Regular cardiac myocyte (primary cell): Measurements from ENCODE around the gene NPIPA8. TPM values are rescaled to one million over a fixed set of nuclear protein-coding genes. Genes with fewer than 3 reads are reported as not detected.

ENCODE experiments used
- total RNA-seq: library from RNA; depleted of rRNA; stranded (reverse); fragments of >200 nt; gene quantifications from 2 replicates; pipeline ENCODE4 v1.2.3, GENCODE V29; 2014

The NPIPA8 gene
- under 0.01 TPM in 1 of 2 replicates, not detected in the other for total RNA-seq

DNA sequence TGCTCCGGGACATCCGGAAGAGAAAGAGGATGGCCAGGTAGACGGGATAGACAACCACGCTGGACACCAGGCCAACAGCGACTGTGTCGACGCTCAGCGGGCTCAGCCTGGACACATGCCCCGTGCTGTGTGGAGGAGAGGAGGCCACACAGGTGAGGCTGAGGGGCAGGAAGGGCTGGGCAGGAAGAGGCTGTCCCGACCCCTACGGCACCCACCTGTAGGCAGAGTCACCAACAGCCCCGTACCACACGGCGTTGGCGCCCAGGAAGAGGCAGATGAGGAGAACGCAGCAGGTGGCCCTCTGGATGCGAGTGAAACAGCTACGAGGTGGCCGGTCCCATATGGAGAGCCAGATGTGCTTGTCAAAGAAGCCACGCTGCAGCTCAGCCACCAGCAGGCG is at the start of gene NPIPA8:
TSS of gene NPIPA8 (minus strand) at position 101 of the 400 bp plus-strand sequence. CDS start 4,074 bp downstream, outside the sequence.

Other genes starting within 250 kb of the NPIPA8 start
- 96.4 and 104 TPM in 2 replicates for gene NOMO2, start 225.4 kb upstream of the NPIPA8 start, total RNA-seq